H9 (cell line): ENCODE results near the gene FKBP11. TPM values are rescaled to one million over a fixed set of nuclear protein-coding genes. Genes with fewer than 3 reads are reported as not detected.

Experiments
- DNase-seq: peaks from one replicate; pipeline ENCODE4 v3.0.0-alpha.2; 2017
- H2AFZ ChIP-seq: one replicate; pipeline ENCODE4 v1.6.1; 2013; ENCODE audit warnings: mild to moderate bottlenecking, low read length, control low read depth, moderate library complexity
- H2AK5ac ChIP-seq: 2 replicates; pipeline ENCODE4 v1.6.1; 2013; ENCODE audit warnings: low read length, control low read depth, mixed read lengths; ENCODE audit not compliant: insufficient read length
- H2BK120ac ChIP-seq: one replicate; pipeline ENCODE4 v1.6.1; 2013; ENCODE audit warnings: low read depth, mild to moderate bottlenecking, low read length, control low read depth, inconsistent platforms; ENCODE audit not compliant: poor library complexity, severe bottlenecking
- H2BK12ac ChIP-seq: 2 replicates; pipeline ENCODE4 v1.6.1; 2013; ENCODE audit warnings: low read length, control low read depth, mixed read lengths, low read depth; ENCODE audit not compliant: insufficient read length
- H2BK15ac ChIP-seq: 2 replicates; pipeline ENCODE4 v1.6.1; 2013; ENCODE audit warnings: low read depth, low read length, control low read depth
- H2BK20ac ChIP-seq: one replicate; pipeline ENCODE4 v1.6.1; 2013; ENCODE audit warnings: low read depth, mild to moderate bottlenecking, low read length, control low read depth, inconsistent platforms; ENCODE audit not compliant: poor library complexity, severe bottlenecking
- H2BK5ac ChIP-seq: 2 replicates; pipeline ENCODE4 v1.6.1; 2013; ENCODE audit warnings: low read length, control low read depth, mixed read lengths; ENCODE audit not compliant: insufficient read length
- H3K14ac ChIP-seq: 2 replicates; pipeline ENCODE4 v1.6.1; 2013; ENCODE audit warnings: low read length, control low read depth; ENCODE audit not compliant: insufficient read depth
- H3K18ac ChIP-seq: 2 replicates; pipeline ENCODE4 v1.6.1; 2013; ENCODE audit warnings: low read depth, mild to moderate bottlenecking, mixed read lengths, low read length, control low read depth; ENCODE audit not compliant: insufficient read length
- H3K23ac ChIP-seq: 2 replicates; pipeline ENCODE4 v1.6.1; 2013; ENCODE audit warnings: low read length, control low read depth, mixed read lengths, low read depth; ENCODE audit not compliant: insufficient read length
- H3K23me2 ChIP-seq: 2 replicates; pipeline ENCODE4 v1.6.1; 2013; ENCODE audit warnings: low read depth, mild to moderate bottlenecking, mixed read lengths, low read length, control low read depth; ENCODE audit not compliant: insufficient read length, poor library complexity, severe bottlenecking
- H3K27ac ChIP-seq: 2 replicates; pipeline ENCODE4 v1.5.1; 2013; ENCODE audit warnings: low read length, control low read depth, mixed read lengths, low read depth; ENCODE audit not compliant: insufficient read length
- H3K27me3 ChIP-seq: 2 replicates; pipeline ENCODE4 v1.6.1; 2013; ENCODE audit warnings: low read length, control low read depth, inconsistent platforms; ENCODE audit not compliant: insufficient read depth
- H3K4ac ChIP-seq: 2 replicates; pipeline ENCODE4 v1.6.1; 2013; ENCODE audit warnings: low read depth, mild to moderate bottlenecking, control low read depth, inconsistent platforms, low read length, moderate library complexity
- H3K4me1 ChIP-seq: 2 replicates; pipeline ENCODE4 v1.6.1; 2013; ENCODE audit warnings: low read length, control low read depth, inconsistent platforms; ENCODE audit not compliant: insufficient read depth
- H3K4me2 ChIP-seq: 2 replicates; pipeline ENCODE4 v1.6.1; 2013; ENCODE audit warnings: low read length, control low read depth, mixed read lengths; ENCODE audit not compliant: insufficient read length, insufficient read depth
- H3K56ac ChIP-seq: 2 replicates; pipeline ENCODE4 v1.6.1; 2013; ENCODE audit warnings: low read depth, mild to moderate bottlenecking, mixed read lengths, low read length, control low read depth; ENCODE audit not compliant: insufficient read length
- H3K79me1 ChIP-seq: 2 replicates; pipeline ENCODE4 v1.6.1; 2013; ENCODE audit warnings: low read depth, mild to moderate bottlenecking, moderate library complexity, low read length, control low read depth, inconsistent platforms; ENCODE audit not compliant: insufficient read depth, poor library complexity, severe bottlenecking
- H3K79me2 ChIP-seq: 2 replicates; pipeline ENCODE4 v1.6.1; 2013; ENCODE audit warnings: low read length, control low read depth, inconsistent platforms; ENCODE audit not compliant: insufficient read depth
- H3K9ac ChIP-seq: 2 replicates; pipeline ENCODE4 v1.6.1; 2013; ENCODE audit warnings: low read length, control low read depth, mixed read lengths; ENCODE audit not compliant: insufficient read length; ENCODE audit errors: extremely low read depth
- H3K9me3 ChIP-seq: one replicate; pipeline ENCODE4 v1.6.1; 2013; ENCODE audit warnings: low read depth, low read length, inconsistent platforms; ENCODE audit not compliant: control insufficient read depth
- H3T11ph ChIP-seq: one replicate; pipeline ENCODE4 v1.6.1; 2013; ENCODE audit warnings: mild to moderate bottlenecking, low read length, control low read depth, inconsistent platforms
- H4K20me1 ChIP-seq: one replicate; pipeline ENCODE4 v1.6.1; 2013; ENCODE audit not compliant: control insufficient read depth, insufficient read length, insufficient read depth
- H4K5ac ChIP-seq: 2 replicates; pipeline ENCODE4 v1.6.1; 2013; ENCODE audit warnings: low read depth, mild to moderate bottlenecking, mixed read lengths, low read length, control low read depth; ENCODE audit not compliant: insufficient read length
- H4K8ac ChIP-seq: replicated peaks from 2 replicates; pipeline ENCODE4 v1.6.1; 2013; ENCODE audit warnings: low read length, control low read depth, mixed read lengths, low read depth; ENCODE audit not compliant: insufficient read length
- H4K91ac ChIP-seq: 2 replicates; pipeline ENCODE4 v1.6.1; 2013; ENCODE audit warnings: low read depth, mild to moderate bottlenecking, moderate library complexity, mixed read lengths, low read length, control low read depth; ENCODE audit not compliant: insufficient read length
- H3K27ac Mint-ChIP-seq, 3 experiments: 2 replicates in 2 of 3; 3 replicates in 1 of 3; pipeline ENCODE4 v1.8.0; 2020 to 2021; ENCODE audit warnings: mixed read lengths in 3 of 3, mild to moderate bottlenecking in 1 of 3, moderate library complexity in 1 of 3
- H3K27me3 Mint-ChIP-seq: 2 replicates; pipeline ENCODE4 v1.8.0; 2021; ENCODE audit warnings: low read depth, mild to moderate bottlenecking, moderate library complexity, mixed read lengths
- H3K36me3 Mint-ChIP-seq, 3 experiments: 2 replicates in 2 of 3; 3 replicates in 1 of 3; pipeline ENCODE4 v1.8.0; 2020 to 2021; ENCODE audit warnings: low read depth in 3 of 3, mixed read lengths in 3 of 3; ENCODE audit not compliant: insufficient read depth in 1 of 3
- H3K4me1 Mint-ChIP-seq, 2 experiments: 2 replicates each; pipeline ENCODE4 v1.8.0; 2020; ENCODE audit warnings: mixed read lengths in 2 of 2
- H3K4me3 Mint-ChIP-seq, 2 experiments: 2 replicates in 1 of 2; 3 replicates in 1 of 2; pipeline ENCODE4 v1.8.0; 2020 to 2021; ENCODE audit warnings: mild to moderate bottlenecking in 2 of 2, mixed read lengths in 2 of 2, moderate library complexity in 1 of 2
- H3K9me3 Mint-ChIP-seq, 2 experiments: 2 replicates in 1 of 2; 3 replicates in 1 of 2; pipeline ENCODE4 v1.8.0; 2020; ENCODE audit warnings: mild to moderate bottlenecking in 2 of 2, mixed read lengths in 2 of 2, moderate library complexity in 1 of 2
- CTCF ChIP-seq: fragments of 200-600 bp; sonication (generic); conservative IDR thresholded peaks from 3 replicates; pipeline ENCODE4 v1.8.0; 2021; ENCODE audit warnings: antibody characterized with exemption, mild to moderate bottlenecking
- WGBS: extraction: QIAGEN DNeasy Blood & Tissue Kit; methylation state at CpG from one replicate; pipeline ENCODE4 v1.1.7; 2013; ENCODE audit warnings: missing lambda C conversion rate, low lambda C conversion rate, mixed read lengths; ENCODE audit not compliant: insufficient read length; ENCODE audit errors: extremely low coverage; 5-methylcytosine and 5-hydroxymethylcytosine counted together
- total RNA-seq: library from RNA; stranded (reverse); gene quantifications from 2 replicates; pipeline ENCODE4 v1.2.1, GENCODE V29; 2021

FKBP11 gene
- total RNA-seq, 1 experiment from 2014 or later: 40.8 TPM

- no peak overlapping the region for H3K4me3 Mint-ChIP-seq
- TF ChIP-seq CTCF: no peak
- Histone ChIP-seq H4K5ac (no peak overlapping the region), H2AFZ (no peak overlapping the region), H3K79me1 (peaks cover 12% of the 10 kb centered on the region), H3K79me2 (peaks cover 21% of the 10 kb centered on the region; the same call in 1 of the 2 replicates), H3T11ph (no peak overlapping the region), H3K27ac (no peak overlapping the region), H3K23ac (no peak overlapping the region), H3K18ac (no peak overlapping the region), H4K20me1 (no peaks in the 10 kb centered on the region), H2BK5ac (no peak overlapping the region), H4K8ac (no peak overlapping the region), H3K9ac (no peak overlapping the region), H4K91ac (no peak overlapping the region), H2BK12ac (no peak overlapping the region), H2AK5ac (no peak overlapping the region), H3K14ac (no peak overlapping the region), H3K9me3 (no peaks in the 10 kb centered on the region), H3K56ac (no peak overlapping the region), H2BK120ac (no peak overlapping the region), H3K23me2 (no peaks in the 10 kb centered on the region), H2BK20ac (no peak overlapping the region), H2BK15ac (no peak overlapping the region), H3K27me3 (no peaks in the 10 kb centered on the region), H3K4ac (no peak overlapping the region), H3K4me2 (no peak overlapping the region), H3K4me1 (no peaks in the 10 kb centered on the region)
- peak overlapping the region in 1 of 3 experiments; percentile 41; a peak in 2 of 7 replicates for H3K27ac Mint-ChIP-seq
- peaks cover 9 to 11% of the 10 kb centered on the region in 2 experiments for H3K4me1 Mint-ChIP-seq
- no peaks in the 10 kb centered on the region for H3K9me3 Mint-ChIP-seq
- no CpG with 5 or more reads among the region's 4 CpGs for WGBS
- peaks cover 16 to 49% (median 35%) of the 10 kb centered on the region in 3 experiments for H3K36me3 Mint-ChIP-seq
- DNase-seq: no peak
- H3K27me3 Mint-ChIP-seq: no peaks in the 10 kb centered on the region
Measured at GRCh38 chr12:48943221-48943620, 17.9 kb upstream of the FKBP11 start.
